K562 (cell line): ENCODE measurements around the gene GLTP. TPM values are rescaled to one million over a fixed set of nuclear protein-coding genes. Genes with fewer than 3 reads are reported as not detected.
A peak's percentile ranks its signal among the peaks of the same experiment; 100 is the strongest.

Experiments
- BACH1 ChIP-seq: fragments of 200-800 bp; sonication (Bioruptor generic); IDR thresholded peaks from 2 replicates; pipeline ENCODE4 v1.6.1; 2016; ENCODE audit warnings: missing genetic modification characterization, missing compliant biosample characterization
- BRCA1 ChIP-seq, 2 experiments: fragments of 450-650 bp in 1 of 2; sonication (generic) in 1 of 2; formaldehyde crosslinking in 1 of 2; IDR thresholded peaks; 2 replicates each; pipeline versions ENCODE4 v1.5.0 to v1.6.1; 2017 to 2020; ENCODE audit warnings: mild to moderate bottlenecking in 1 of 2, missing genetic modification reagents in 1 of 2
- CBX5 ChIP-seq: IDR thresholded peaks from 2 replicates; pipeline ENCODE4 v1.6.1; 2014; ENCODE audit warnings: low read depth, borderline replicate concordance
- CHD2 ChIP-seq: IDR thresholded peaks from 2 replicates; pipeline ENCODE4 v1.6.1; 2011; ENCODE audit warnings: low read depth, low read length
- DPF2 ChIP-seq: fragments of 450-650 bp; IDR thresholded peaks from 2 replicates; pipeline ENCODE4 v1.6.1; 2016
- FOXO4 ChIP-seq: fragments of 450-650 bp; formaldehyde crosslinking; IDR thresholded peaks from 2 replicates; pipeline ENCODE4 v1.4.0; 2020; ENCODE audit warnings: mild to moderate bottlenecking, moderate library complexity
- KLF10 ChIP-seq: fragments of 250-450 bp; sonication (Bioruptor Pico); IDR thresholded peaks from 2 replicates; pipeline ENCODE4 v1.6.1; 2021; ENCODE audit warnings: matching md5 sums
- MAX ChIP-seq: sonication (generic); formaldehyde crosslinking; IDR thresholded peaks from 2 replicates; pipeline ENCODE4 v1.9.0; 2022; ENCODE audit warnings: mild to moderate bottlenecking, missing genetic modification reagents
- NFIC ChIP-seq: fragments of 450-650 bp; IDR thresholded peaks from 2 replicates; pipeline ENCODE4 v1.6.1; 2017; ENCODE audit warnings: mild to moderate bottlenecking, inconsistent platforms
- PPARD ChIP-seq: fragments of 250-450 bp; sonication (Bioruptor Pico); IDR thresholded peaks from 2 replicates; pipeline ENCODE4 v1.8.0; 2022; ENCODE audit warnings: inconsistent platforms, mild to moderate bottlenecking, moderate library complexity
- PTRF ChIP-seq: fragments of 450-650 bp; IDR thresholded peaks from 2 replicates; pipeline ENCODE4 v1.6.1; 2016; ENCODE audit warnings: mild to moderate bottlenecking, missing genetic modification characterization, missing compliant biosample characterization
- SIN3A ChIP-seq, 2 experiments: fragments of 150-350 bp in 1 of 2; IDR thresholded peaks; 2 replicates each; pipeline ENCODE4 v1.6.1; 2011 to 2016; ENCODE audit warnings: borderline replicate concordance in 2 of 2, low read depth in 2 of 2, low read length in 2 of 2, mild to moderate bottlenecking in 2 of 2, moderate library complexity in 2 of 2; ENCODE audit not compliant: control insufficient read depth in 1 of 2
- TGIF2 ChIP-seq: sonication (generic); formaldehyde crosslinking; IDR thresholded peaks from 2 replicates; pipeline ENCODE4 v1.8.1; 2022; ENCODE audit warnings: mild to moderate bottlenecking, missing genetic modification reagents, moderate library complexity
- ZBTB1 ChIP-seq: sonication (generic); formaldehyde crosslinking; IDR thresholded peaks from 2 replicates; pipeline ENCODE4 v1.8.1; 2023; ENCODE audit warnings: missing genetic modification reagents, low read depth, mild to moderate bottlenecking, borderline replicate concordance
- ZNF282 ChIP-seq: sonication (generic); formaldehyde crosslinking; IDR thresholded peaks from 2 replicates; pipeline ENCODE4 v1.8.1; 2023; ENCODE audit warnings: missing genetic modification reagents
- ZNF311 ChIP-seq: fragments of 250-450 bp; sonication (Bioruptor Pico); IDR thresholded peaks from 2 replicates; pipeline ENCODE4 v1.4.0; 2020; ENCODE audit warnings: mild to moderate bottlenecking, moderate library complexity
- ZSCAN29 ChIP-seq: fragments of 450-650 bp; IDR thresholded peaks from 2 replicates; pipeline ENCODE4 v1.6.1; 2017
- polyA plus RNA-seq, 8 experiments: library from polyadenylated mRNA; depleted of rRNA in 4 of 8; stranded (reverse) in 5 of 8; unstranded in 3 of 8; fragments of >200 nt; fragmentation: Nextera tagmentation in 2 of 8; fragmentation: Illumina TruSeq in 1 of 8; extraction: Ambion mirVana in 2 of 8; extraction: Trizol in 1 of 8; gene quantifications; 2 replicates each; pipeline versions ENCODE4 v1.2.1 to v1.2.3, GENCODE V29; 2011 to 2014; ENCODE audit warnings: inconsistent platforms in 1 of 8, missing spikeins in 1 of 8
- total RNA-seq, 7 experiments: library from RNA; depleted of rRNA in 6 of 7; stranded (reverse); fragments of >200 nt in 6 of 7; fragmentation: Illumina TruSeq in 2 of 7; extraction: Trizol in 2 of 7; gene quantifications; 2 replicates each; pipeline versions ENCODE4 v1.2.1 to v1.2.3, GENCODE V29; 2011 to 2021; ENCODE audit warnings: low replicate concordance in 1 of 7
- TF ChIP-seq, protein P1 (sequence below): fragments of 450-650 bp; IDR thresholded peaks from 2 replicates; pipeline ENCODE4 v1.6.1; 2018; ENCODE audit warnings: mild to moderate bottlenecking, low read depth; ENCODE audit not compliant: partially characterized antibody
- TF ChIP-seq, protein P2 (sequence below): fragments of 250-450 bp; sonication (Bioruptor Pico); IDR thresholded peaks from 2 replicates; pipeline ENCODE4 v1.6.1; 2021; ENCODE audit warnings: mild to moderate bottlenecking
- TF ChIP-seq, protein P3 (sequence below): fragments of 450-650 bp; formaldehyde crosslinking; IDR thresholded peaks from 2 replicates; pipeline ENCODE4 v1.4.0; 2022; ENCODE audit warnings: missing genetic modification characterization
- TF ChIP-seq, protein P4 (sequence below): fragments of 450-650 bp; conservative IDR thresholded peaks from 2 replicates; pipeline ENCODE4 v1.6.1; 2016; ENCODE audit warnings: missing genetic modification characterization, low read depth, mild to moderate bottlenecking, control low read depth, missing compliant biosample characterization

Gene GLTP
- total and polyA plus RNA-seq, 9 of the 15 experiments (the other 6 are each of a cell fraction or from before 2014, with no cell fraction given): 4.4 to 8.3 (median 6.1) TPM

DNA sequence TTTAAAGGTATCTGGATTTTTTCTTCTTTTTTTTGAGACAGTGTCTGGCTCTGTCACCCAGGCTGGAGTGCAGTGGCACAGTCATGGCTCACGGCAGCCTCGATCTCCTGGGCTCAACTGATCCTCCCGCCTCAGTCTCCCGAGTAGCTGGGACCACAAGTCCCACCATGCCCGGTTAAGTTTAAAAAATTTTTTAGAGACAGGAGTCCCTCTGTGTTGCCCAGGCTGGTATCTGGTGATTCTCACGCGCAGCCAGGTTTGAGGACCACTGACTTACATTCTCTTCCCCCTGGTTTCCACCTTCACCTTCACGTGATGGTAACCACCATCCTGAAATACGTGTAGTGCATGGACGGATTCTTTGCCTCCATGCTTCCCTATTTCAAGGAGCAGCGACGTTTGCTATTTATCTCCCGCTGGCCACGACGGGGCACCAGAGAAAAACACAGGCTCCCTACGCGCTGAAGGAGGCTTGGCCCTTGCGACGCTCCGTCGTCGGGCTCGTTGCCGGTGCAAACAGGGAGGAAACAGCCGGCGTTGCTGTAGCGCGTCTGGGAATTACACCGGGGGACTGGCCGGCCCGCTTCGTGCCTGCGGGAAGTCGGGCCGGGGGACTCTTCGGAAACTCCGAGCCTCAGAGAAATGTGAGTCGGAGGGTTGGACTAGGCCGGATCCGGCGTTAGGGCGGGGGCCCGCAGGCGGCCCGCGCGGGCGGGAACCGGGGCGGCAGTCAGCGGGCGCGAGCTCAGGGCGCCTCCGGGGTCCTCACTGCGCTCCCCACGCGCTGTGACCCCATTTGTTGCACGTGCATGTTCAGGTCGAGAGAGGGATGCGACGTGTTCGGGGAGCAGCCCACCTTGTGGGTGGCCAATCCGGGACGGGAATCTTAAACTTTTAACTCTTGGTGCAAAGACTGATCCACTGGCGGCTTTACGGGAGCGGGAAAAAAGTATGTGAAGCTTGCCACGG, 19.7 kb upstream of the GLTP start, which contains the start of gene TCHP (continued):
- TF ChIP-seq MAX: peak; percentile 80
- TF ChIP-seq NFIC: peak; percentile 55; the same call in 1 of the 2 replicates
- TF ChIP-seq CHD2: no peak
- TF ChIP-seq, protein P1, sequence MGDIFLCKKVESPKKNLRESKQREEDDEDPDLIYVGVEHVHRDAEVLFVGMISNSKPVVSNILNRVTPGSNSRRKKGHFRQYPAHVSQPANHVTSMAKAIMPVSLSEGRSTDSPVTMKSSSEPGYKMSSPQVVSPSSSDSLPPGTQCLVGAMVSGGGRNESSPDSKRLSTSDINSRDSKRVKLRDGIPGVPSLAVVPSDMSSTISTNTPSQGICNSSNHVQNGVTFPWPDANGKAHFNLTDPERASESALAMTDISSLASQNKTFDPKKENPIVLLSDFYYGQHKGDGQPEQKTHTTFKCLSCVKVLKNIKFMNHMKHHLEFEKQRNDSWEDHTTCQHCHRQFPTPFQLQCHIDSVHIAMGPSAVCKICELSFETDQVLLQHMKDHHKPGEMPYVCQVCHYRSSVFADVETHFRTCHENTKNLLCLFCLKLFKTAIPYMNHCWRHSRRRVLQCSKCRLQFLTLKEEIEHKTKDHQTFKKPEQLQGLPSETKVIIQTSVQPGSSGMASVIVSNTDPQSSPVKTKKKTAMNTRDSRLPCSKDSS: no peak
- TF ChIP-seq FOXO4: no peak
- TF ChIP-seq CBX5: 0 out of 2 replicates have a peak, but pooled peaks have one; percentile 57
- no peak for TF ChIP-seq BACH1 (tag)
- TF ChIP-seq TGIF2 (CRISPR knock-in tag): no peak
- TF ChIP-seq, protein P2, sequence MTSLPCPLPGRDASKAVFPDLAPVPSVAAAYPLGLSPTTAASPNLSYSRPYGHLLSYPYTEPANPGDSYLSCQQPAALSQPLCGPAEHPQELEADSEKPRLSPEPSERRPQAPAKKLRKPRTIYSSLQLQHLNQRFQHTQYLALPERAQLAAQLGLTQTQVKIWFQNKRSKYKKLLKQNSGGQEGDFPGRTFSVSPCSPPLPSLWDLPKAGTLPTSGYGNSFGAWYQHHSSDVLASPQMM: no peak
- peak; percentile 35 to 68; a peak in 1 of 4 replicates for TF ChIP-seq SIN3A (IDR thresholded peaks at IDR 0.05; ENCODE audit: borderline replicate concordance in 2 of 2, control insufficient read depth in 1 of 2, low read depth in 2 of 2, low read length in 2 of 2)
- TF ChIP-seq KLF10 (CRISPR knock-in tag): no peak
- no peak for TF ChIP-seq ZSCAN29
- no peak for TF ChIP-seq ZNF311 (CRISPR knock-in tag)
- TF ChIP-seq ZBTB1 (CRISPR knock-in tag): no peak; the same call in 1 of the 2 replicates
- no peak for TF ChIP-seq PTRF
- TF ChIP-seq PPARD (CRISPR knock-in tag): no peak
- TF ChIP-seq ZNF282 (CRISPR knock-in tag): no peak; the same call in 1 of the 2 replicates
- TF ChIP-seq, protein P3, sequence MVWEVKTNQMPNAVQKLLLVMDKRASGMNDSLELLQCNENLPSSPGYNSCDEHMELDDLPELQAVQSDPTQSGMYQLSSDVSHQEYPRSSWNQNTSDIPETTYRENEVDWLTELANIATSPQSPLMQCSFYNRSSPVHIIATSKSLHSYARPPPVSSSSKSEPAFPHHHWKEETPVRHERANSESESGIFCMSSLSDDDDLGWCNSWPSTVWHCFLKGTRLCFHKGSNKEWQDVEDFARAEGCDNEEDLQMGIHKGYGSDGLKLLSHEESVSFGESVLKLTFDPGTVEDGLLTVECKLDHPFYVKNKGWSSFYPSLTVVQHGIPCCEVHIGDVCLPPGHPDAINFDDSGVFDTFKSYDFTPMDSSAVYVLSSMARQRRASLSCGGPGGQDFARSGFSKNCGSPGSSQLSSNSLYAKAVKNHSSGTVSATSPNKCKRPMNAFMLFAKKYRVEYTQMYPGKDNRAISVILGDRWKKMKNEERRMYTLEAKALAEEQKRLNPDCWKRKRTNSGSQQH: no peak
- TF ChIP-seq DPF2: no peak; the same call in 1 of the 2 replicates
- TF ChIP-seq, protein P4, sequence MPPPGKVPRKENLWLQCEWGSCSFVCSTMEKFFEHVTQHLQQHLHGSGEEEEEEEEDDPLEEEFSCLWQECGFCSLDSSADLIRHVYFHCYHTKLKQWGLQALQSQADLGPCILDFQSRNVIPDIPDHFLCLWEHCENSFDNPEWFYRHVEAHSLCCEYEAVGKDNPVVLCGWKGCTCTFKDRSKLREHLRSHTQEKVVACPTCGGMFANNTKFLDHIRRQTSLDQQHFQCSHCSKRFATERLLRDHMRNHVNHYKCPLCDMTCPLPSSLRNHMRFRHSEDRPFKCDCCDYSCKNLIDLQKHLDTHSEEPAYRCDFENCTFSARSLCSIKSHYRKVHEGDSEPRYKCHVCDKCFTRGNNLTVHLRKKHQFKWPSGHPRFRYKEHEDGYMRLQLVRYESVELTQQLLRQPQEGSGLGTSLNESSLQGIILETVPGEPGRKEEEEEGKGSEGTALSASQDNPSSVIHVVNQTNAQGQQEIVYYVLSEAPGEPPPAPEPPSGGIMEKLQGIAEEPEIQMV: no peak
- no peak for TF ChIP-seq BRCA1 (IDR thresholded peaks at IDR 0.05)
- no peak for TF ChIP-seq BRCA1 (CRISPR knock-in tag; IDR thresholded peaks at IDR 0.05)
